Stomach (tissue), 4 donors: ENCODE results near the gene NMBR.

Experiments
- CTCF ChIP-seq, 7 experiments: fragments of 450-650 bp in 4 of 7; fragments of 200-600 bp in 3 of 7; sonication (generic) in 3 of 7; IDR thresholded peaks; one replicate each; pipeline ENCODE4 v1.5.1; 2016 to 2019; ENCODE audit warnings: antibody characterized with exemption in 7 of 7, control low read depth in 2 of 7, mild to moderate bottlenecking in 1 of 7
- POLR2AphosphoS5 ChIP-seq, 3 donors: sonication (generic); formaldehyde crosslinking; IDR thresholded peaks; one replicate each; pipeline ENCODE4 v1.6.1; 2016; ENCODE audit warnings: antibody characterized with exemption in 3 of 3

- no peak for TF ChIP-seq CTCF (IDR thresholded peaks at IDR 0.05)
- TF ChIP-seq POLR2AphosphoS5 (IDR thresholded peaks at IDR 0.05) = no peak
These were observed 35.1 kb upstream of the NMBR start for GRCh38 chr6:142182004-142182403.
